Activated CD8-positive, alpha-beta memory T cell treated with anti-CD3 and anti-CD28 coated beads for 48 hours (primary cell): ENCODE measurements around the gene ATP12A.

Source experiments
- DNase-seq, 3 experiments: peaks; one replicate each; pipeline ENCODE4 v3.0.0-alpha.2; 2020; ENCODE audit warnings: low read depth in 2 of 3, low spot score in 2 of 3

Gene ATP12A

DNA sequence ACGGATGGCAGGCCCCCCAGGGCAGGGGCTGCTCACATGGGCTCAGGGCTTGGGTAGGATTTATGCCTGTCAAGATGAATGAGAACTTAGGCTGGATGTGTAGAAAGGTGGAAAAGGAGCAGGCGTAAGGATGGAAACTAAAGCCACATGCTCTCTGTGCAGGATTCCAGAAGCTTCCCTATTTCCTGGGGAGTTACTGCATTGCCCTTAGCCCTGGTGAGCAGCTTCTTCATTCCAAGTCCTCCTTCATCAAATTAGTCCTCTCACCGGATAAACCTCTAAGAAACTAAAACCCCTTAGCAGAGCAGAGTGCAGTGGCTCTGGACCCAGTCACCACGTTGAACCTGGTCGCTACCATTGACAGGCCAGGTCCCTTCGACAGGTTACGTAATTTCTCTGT, 7.4 kb downstream of the ATP12A start:
- no peak for DNase-seq

DNA sequence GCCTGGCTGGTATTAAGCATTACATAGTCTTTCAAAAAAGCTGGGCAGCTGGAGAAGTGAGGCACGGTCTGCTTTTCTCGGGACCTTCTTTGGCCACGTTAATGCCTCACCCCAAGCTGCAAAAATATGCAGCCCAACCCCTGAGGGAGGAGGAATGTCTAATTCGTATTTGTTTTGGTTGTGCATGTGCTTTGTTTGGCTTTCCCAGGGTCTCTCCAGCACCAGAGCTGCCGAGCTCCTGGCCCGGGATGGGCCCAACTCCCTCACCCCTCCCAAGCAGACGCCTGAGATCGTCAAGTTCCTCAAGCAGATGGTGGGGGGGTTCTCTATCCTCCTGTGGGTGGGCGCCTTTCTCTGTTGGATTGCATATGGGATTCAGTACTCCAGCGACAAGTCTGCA, 7.9 kb downstream of the ATP12A start:
- DNase-seq: no peak

GRCh38 chr13:24688950-24689349, 8.7 kb downstream of the ATP12A start:
- DNase-seq: no peak

DNA sequence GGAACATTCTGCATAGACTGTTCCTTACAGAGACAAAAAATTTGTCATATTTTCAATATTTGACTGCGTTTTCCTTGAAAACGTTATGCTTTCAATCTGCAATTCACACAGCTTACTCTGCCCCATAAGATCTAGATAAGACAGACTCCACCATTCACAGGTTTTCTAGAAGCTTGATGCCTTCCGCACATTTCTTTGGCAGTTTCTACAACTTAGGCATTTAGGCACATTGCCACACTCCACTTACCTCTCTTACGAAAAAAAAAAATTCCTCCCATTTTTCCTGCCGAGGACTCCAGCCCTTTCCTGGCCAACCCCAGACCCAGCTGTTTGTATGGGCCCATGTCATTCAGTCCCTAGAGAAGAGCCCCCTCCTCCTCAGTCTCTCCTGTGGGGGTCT, 11.2 kb downstream of the ATP12A start:
- DNase-seq: no peak

GRCh38 chr13:24692561-24692960, 12.4 kb downstream of the ATP12A start:
- no peak for DNase-seq

GRCh38 chr13:24693862-24694471, 13.8 kb downstream of the ATP12A start:
- no peak for DNase-seq

DNA sequence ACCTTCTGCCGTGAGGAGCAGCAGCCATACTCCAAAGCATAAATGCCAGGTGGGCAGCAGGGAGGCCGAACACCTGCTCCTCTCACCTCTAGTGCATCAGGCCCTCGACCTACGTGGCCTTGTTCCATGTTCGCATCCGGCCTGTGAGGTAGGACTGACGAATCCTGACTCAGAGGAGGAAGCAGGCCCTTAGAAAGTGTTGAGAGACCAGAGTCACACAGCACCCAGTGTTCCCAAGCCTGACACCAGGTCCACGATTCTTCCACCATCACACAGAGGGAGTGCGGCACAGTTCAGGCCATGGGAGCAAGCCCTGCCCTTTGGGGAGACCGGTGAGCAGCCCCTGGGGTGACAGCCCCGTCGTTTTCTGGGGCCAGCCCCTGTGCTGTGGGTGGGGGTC, 14.7 kb downstream of the ATP12A start:
- no peak for DNase-seq

GRCh38 chr13:24698686-24699085, 18.5 kb downstream of the ATP12A start:
- DNase-seq: no peak

GRCh38 chr13:24699541-24699940, 19.3 kb downstream of the ATP12A start:
- no peak for DNase-seq

DNA sequence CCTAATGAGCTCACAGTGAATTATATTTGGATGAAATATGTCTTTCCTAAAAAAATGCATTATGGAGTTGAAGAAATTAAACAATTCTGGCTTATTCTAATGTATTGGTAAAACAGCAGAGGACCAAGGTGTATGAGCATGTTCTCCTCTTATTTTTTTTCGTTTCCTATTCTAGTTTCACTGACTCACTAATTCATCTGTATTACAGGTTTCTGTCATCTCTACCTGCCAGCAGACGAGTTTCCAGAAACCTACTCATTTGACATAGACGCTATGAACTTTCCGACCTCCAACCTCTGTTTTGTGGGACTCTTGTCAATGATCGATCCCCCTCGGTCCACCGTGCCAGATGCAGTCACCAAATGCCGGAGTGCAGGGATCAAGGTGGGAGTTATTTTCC, 20.3 kb downstream of the ATP12A start:
- no peak for DNase-seq

DNA sequence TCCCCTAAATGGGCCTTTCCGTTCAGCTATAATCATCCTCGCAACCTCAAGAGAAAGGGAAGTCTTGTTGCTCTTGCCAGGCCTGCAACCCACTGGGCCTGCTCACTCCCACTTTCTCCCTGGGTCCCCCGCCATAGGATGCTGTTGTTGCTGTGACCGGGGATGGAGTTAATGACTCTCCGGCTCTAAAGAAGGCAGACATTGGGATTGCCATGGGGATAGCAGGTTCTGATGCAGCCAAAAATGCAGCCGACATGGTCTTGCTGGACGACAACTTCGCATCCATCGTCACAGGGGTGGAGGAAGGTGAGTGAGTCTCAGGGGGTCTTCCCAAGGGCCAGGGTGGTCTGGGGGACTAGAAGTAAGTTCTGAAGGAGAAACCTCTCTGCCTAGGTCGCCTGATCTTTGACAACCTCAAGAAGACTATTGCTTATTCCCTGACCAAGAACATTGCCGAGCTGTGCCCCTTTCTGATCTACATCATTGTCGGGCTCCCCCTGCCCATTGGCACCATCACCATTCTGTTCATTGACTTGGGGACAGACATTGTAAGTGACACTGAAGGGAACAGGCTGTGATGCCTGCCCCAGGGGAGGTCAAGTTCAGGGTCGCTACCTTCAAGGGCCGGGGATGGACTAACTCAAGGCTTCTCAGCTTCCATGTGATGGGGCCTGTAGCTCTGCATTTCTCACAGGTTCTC, 26.8 kb downstream of the ATP12A start:
- no peak for DNase-seq

DNA sequence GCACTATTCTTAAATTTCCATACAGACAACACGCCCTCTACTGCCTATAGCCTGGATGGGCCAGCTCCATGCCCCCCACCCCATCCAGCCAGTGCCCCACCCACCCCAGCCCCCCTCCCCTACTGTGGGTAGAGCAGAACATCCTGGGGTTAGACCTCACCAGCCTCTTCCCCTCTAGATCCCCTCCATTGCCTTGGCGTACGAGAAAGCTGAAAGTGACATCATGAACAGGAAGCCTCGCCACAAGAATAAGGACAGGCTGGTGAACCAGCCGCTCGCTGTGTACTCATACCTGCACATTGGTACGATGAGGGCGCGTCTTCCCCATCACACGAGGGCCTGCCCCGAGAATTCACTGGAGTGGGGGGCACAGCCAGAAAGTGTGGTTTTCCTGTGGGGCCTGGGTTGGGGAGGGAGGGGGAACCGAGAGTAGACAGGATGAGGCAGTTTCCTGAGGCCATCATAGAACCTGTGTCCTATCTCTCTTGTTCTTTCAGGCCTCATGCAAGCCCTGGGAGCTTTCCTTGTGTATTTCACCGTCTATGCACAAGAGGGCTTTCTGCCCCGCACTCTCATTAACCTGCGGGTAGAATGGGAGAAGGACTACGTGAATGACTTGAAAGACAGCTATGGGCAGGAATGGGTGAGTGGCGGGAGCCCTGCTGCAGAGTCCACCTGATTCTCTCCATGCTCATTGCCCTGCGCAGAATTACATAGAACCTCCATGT, 29.1 kb downstream of the ATP12A start:
- DNase-seq: peak in 2 of 3 experiments; percentile 35 to 40

DNA sequence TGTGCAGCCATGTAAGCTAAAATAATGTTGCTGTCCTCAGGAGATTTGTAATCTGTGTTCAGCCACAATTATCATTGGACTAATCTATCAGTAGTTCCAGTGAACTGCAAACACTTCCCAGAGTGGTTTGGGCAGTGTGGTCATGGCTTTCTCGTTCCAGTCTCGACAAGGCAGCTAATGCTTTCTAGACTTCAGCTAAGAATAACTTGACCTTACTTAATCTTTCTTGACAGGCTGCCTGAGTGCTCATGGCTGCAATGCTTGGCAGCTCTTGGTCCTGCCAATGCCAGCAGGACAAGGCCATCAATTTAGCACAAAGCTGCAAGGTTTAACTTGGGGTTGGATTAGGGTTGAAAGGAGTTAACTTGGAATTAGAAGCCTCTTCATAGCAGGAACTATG, 32.8 kb downstream of the ATP12A start:
- no peak for DNase-seq

DNA sequence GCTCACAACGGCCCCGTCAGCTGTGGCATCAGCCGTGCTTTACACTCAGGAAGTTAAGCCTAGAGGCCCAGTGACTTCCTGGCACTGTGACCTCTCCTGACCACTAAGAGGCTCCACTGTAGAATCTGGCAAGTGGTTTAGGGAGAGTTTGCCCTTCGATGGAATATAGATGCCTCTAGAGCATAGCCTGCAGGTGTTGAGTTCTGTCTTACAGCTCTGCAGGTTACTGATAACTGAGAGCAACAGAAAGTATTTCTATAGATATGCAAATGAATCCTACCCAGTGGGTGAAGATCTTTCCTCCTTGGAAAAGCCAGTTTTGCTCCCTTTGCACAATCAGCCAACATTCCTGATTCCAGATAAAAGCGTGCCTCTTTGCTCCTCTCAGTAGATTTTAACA, 35.8 kb downstream of the ATP12A start:
- DNase-seq: no peak

DNA sequence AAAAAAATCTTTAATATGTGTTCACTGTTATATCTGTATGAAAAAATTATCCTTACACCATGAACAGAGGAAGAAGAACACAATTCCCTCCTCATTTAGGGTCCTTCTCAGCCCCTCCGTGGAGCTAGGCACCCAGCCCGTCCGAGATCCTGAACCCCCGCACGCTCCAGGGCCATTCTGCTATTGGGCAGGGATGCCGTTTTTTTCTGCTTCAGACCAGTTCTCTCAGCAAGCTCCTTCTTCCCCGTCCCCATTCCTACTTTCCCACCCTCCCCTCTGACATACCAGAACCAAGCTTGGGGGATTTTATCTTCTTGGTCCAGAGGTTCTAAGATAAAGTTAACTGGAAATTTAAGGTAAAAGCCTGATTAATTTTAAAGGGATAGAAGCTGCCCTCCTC, 36.2 kb downstream of the ATP12A start:
- DNase-seq: no peak

GRCh38 chr13:24717217-24717616, 37.0 kb downstream of the ATP12A start:
- DNase-seq: no peak

GRCh38 chr13:24718192-24718965, 38.2 kb downstream of the ATP12A start:
- no peak for DNase-seq

DNA sequence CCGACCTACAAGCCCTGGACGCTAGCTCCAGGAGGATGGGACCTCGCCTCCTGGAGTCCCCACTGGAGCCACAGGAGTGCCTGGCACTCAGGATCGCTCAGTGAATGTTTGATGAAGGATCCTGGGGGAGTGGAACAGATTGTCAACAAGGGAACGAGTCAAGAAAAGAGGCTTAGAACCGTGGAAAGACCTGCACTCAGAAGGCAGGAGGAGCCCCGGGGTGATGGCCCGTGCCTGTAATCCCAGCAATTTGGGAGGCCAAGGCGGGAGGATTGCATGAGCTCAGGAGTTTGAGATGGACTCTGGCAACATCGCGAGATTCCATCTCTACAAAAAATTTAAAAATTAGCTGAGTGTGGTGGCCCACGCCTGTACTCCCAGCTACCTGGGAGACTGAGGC, 38.9 kb downstream of the ATP12A start:
- no peak for DNase-seq

DNA sequence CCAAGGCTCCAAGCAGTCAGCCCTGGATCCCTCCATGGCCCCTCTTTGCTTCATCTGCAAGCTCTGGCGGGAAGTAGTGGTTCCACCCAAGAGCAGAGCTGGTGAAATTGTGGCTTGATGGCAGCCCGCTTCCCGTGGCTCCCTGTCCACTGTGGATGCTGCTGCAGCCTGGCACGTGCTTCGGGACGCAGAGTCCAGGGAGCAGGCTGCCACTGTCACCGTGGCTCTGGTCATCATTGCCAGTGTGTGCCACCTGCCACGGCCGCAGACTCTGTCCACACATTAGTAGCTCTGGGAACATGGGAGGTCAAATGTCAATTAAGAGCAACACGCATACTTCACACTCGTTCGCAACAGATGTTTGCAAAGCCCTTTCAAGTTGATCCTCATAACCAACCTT, 43.0 kb downstream of the ATP12A start:
- no peak for DNase-seq

DNA sequence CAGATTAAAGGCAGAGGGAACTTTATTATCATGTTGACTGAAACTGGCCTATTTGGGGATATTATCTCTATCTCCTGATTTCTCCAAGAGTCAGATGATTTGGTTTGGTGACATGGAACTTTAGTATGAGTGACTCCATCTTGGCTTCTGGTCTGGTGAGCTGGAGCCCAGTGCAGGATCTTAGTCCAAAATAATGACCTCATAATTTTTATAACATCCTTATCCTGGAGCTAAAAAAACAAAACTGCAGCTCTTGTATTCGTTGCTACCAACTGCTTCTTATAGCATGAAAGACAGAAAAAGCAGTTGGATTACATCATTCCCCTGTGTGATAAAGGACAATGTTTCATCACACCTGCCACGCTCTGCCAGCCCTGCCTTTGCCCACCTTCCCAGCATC, 44.5 kb downstream of the ATP12A start:
- no peak for DNase-seq

GRCh38 chr13:24725379-24725778, 45.2 kb downstream of the ATP12A start:
- no peak for DNase-seq
